GM21825 (cell line): ENCODE results near the gene ZRANB1.

Experiments
- ATAC-seq: cut with Tn5 transposase; IDR thresholded peaks from one replicate; pipeline ENCODE4 v1.9.1; 2021; ENCODE audit warnings: mild to moderate bottlenecking, moderate library complexity; ENCODE audit not compliant: unreplicated experiment

ZRANB1 gene

GRCh38 chr10:124993345-124993708 lies 51.4 kb downstream of the ZRANB1 start:
- no peak for ATAC-seq

GRCh38 chr10:124993736-124994451 lies 52.0 kb downstream of the ZRANB1 start:
- no peak for ATAC-seq

DNA sequence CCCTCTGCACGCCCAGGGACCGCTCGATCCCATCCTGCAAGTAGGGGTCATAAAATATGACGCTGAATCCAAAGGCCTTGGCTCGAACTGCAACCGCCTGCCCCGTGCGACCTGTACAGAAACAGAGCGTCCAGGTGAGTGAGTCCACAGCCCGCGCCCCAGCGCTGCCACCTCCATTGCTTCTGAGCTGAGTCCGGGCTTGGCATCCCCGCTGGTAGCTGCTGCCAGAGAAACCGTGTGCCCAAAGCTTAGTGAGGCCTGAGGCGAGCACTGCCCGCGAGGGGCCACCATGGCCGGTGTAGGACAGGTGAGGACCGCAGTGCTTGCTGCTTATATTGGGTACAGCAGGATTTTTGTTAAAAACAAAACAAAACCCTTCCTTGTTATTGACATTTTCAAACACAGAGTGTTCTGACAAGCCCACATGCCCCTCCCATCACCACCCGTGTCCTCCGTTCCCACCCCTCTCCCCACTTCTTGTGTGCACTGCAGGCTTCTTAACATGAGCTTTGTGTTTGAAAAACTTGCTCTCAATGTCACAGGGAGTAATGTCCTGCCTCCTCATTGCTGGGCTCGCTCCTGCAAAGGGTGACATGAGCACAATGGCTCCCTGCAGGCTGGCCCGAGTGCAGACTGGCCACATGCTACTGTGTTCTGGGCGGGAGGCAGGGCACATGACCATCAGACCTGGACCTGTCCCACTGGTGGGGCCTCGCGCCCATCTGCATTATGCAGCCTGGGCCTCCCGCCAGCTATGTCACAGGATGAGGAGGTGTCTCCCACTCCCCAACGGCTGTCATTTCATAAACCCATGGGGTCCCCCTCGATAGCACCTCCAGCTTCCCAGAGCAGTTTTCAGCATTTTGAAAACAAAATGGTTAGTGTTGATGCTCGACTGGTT lies 52.9 kb downstream of the ZRANB1 start:
- no peak for ATAC-seq

DNA sequence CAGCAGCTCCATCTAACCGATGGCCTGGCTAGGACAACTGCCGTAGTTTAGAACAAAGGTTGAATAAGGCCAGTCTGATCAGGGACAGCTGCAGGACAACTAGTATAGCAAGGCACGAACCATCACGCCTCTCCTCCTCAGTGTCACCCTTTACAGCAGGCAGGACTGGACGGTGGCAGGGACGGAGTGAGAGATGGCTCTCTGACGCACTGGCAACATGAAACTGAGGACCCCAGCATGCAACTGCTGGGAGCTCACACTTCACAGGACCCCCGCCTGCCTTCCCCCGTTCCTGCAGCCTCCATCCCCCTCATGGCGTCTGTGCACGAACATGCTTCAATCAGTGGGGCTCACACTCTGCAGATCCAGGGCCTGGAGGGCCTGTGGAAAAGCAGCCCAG lies 53.7 kb downstream of the ZRANB1 start:
- ATAC-seq = no peak

DNA sequence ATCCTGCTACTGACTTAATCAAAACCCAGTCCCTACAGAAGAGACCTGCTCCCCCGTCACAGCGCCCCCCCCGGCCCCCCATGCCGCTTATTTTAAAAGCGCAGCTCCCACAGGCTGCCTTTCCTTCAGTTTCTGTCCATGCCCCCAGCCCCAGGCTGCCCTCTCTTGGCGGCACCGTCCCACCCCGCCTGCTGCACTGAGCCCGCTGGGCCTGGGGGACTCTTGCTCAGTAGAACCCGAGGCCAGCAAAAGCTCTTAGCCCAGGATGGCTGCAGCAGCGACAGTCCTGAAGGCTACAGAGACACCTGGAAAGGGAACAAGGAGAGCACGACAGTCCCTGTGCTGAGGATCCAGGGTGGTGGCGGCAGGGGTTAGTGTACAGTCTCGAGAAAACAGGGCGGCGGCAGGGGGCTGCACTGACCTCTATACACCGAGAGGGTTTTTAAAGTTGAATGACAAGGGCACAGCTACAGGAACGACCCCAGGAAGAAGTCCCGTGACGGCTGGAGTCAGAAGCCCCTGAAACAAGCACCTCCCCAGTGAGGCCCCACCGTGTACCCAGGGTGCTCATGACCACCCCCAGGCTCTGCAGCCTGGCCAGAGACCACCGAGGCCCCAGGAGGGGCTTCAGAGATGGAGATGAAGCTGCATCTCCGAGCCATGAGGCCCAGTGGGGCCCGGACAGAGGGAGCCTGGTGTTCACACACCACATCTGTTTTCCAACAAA lies 54.4 kb downstream of the ZRANB1 start:
- no peak for ATAC-seq

DNA sequence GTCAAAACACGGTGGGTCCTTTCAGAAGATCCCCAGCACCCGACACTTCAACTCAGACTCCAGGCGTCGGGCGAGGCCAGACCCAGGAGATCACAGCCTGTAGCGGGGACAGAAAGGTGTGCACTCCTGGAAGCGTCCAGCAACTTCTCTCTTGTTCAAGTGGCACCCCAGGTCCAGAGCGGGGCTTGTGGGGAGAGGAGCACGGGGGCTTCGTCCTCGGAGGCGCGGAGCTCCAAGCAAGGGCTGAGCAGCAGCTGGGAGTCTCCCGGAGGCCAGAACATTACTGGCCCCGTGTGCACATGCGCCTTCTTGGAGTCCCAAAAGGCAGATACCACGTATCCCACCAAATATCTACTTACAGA lies 54.9 kb downstream of the ZRANB1 start:
- ATAC-seq = no peak

- no peak for ATAC-seq
Measured at GRCh38 chr10:124997306-124997705, 55.4 kb downstream of the ZRANB1 start.

DNA sequence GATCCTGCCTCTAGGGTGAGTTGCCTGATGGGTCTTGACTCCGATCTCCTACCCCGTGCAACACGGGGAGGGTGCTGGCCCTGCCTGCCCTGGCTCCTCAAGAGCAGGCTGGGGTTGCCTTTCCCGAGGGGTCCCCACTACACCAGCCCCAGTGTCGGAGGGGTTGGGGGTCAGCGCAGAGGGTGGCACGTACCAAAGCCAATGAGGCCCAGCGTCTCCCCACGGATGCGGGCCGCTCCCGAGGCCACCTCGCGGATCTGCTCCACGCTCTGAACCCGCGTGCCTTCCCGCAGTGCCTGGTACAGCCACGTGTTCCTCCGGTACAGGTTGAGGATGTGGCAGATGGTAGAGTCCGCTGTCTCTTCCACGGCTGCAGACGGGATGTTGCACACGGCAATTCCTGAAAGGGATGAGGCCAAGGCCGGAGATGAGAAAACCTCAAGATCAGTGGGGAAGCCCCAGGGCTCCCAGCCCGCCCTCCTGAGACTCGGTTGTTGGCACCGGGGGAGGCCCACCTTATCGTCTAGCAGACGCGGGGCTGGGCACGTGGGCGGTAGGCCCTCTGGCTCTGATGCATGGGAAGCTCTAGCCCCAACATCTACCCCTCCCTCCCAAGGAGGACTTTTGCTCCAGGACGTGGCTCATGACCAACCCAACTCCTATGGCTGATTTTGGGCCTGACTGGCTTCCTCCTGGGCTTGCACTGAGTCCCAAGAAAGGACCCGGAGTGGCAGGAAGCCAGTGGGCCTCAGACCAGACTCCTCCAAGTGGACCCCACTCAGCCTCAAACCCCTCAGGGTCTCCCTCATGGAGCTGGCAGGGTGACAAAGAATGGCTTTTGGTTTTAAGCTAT lies 56.1 kb downstream of the ZRANB1 start:
- no peak for ATAC-seq

- ATAC-seq = no peak
Measured at GRCh38 chr10:124998624-124999291, 56.8 kb downstream of the ZRANB1 start.

- ATAC-seq = no peak
Measured at GRCh38 chr10:124999433-125000365, 57.8 kb downstream of the ZRANB1 start.

- no peak for ATAC-seq
Measured at GRCh38 chr10:125000366-125001312, 58.7 kb downstream of the ZRANB1 start.

GRCh38 chr10:125001313-125002046 lies 59.6 kb downstream of the ZRANB1 start:
- ATAC-seq = no peak

GRCh38 chr10:125002047-125002422 lies 60.1 kb downstream of the ZRANB1 start:
- no peak for ATAC-seq

- no peak for ATAC-seq
Measured at GRCh38 chr10:125002423-125003145, 60.7 kb downstream of the ZRANB1 start.

- ATAC-seq = no peak
Measured at GRCh38 chr10:125003146-125003900, 61.4 kb downstream of the ZRANB1 start.

- ATAC-seq = no peak
Measured at GRCh38 chr10:125003901-125004467, 62.1 kb downstream of the ZRANB1 start.
